SK-N-SH treated with all-trans-retinoic acid at 6 μM for 48 hours (cell line): ENCODE results near the gene HADHB.

ENCODE experiments used
- ATAC-seq: fragments of 200-7000 bp; cut with Tn5 transposase; 3 replicates; pipeline ENCODE4 v1.9.1; 2020; ENCODE audit warnings: mild to moderate bottlenecking, moderate library complexity
- ARNTL ChIP-seq: fragments of 450-650 bp; formaldehyde crosslinking; IDR thresholded peaks from 2 replicates; pipeline ENCODE4 v1.5.0; 2020; ENCODE audit warnings: low read depth, mild to moderate bottlenecking, moderate library complexity, borderline replicate concordance
- CREB5 ChIP-seq: fragments of 250-450 bp; sonication (Bioruptor Pico); IDR thresholded peaks from 2 replicates; pipeline ENCODE4 v1.5.1; 2020; ENCODE audit warnings: low read depth, mild to moderate bottlenecking, moderate library complexity
- CSDC2 ChIP-seq: fragments of 250-450 bp; sonication (Bioruptor Pico); IDR thresholded peaks from 2 replicates; pipeline ENCODE4 v1.5.0; 2020; ENCODE audit warnings: mild to moderate bottlenecking, moderate library complexity
- CSRNP3 ChIP-seq: fragments of 250-450 bp; sonication (Bioruptor Pico); IDR thresholded peaks from 2 replicates; pipeline ENCODE4 v1.5.1; 2021; ENCODE audit warnings: mild to moderate bottlenecking, moderate library complexity
- ESRRG ChIP-seq: fragments of 250-450 bp; sonication (Bioruptor Pico); IDR thresholded peaks from 2 replicates; pipeline ENCODE4 v1.6.1; 2021; ENCODE audit warnings: mild to moderate bottlenecking
- GLIS3 ChIP-seq: fragments of 250-450 bp; sonication (Bioruptor Pico); IDR thresholded peaks from 2 replicates; pipeline ENCODE4 v1.5.0; 2020; ENCODE audit warnings: mild to moderate bottlenecking, moderate library complexity
- OSR1 ChIP-seq: fragments of 250-450 bp; sonication (Bioruptor Pico); IDR thresholded peaks from 2 replicates; pipeline ENCODE4 v1.8.0; 2022; ENCODE audit warnings: moderate library complexity, mild to moderate bottlenecking, inconsistent platforms
- PPARA ChIP-seq: fragments of 250-450 bp; sonication (Bioruptor Pico); IDR thresholded peaks from 2 replicates; pipeline ENCODE4 v1.5.0; 2020; ENCODE audit warnings: mild to moderate bottlenecking, borderline replicate concordance
- RARB ChIP-seq: fragments of 250-450 bp; sonication (Bioruptor Pico); IDR thresholded peaks from 2 replicates; pipeline ENCODE4 v1.8.0; 2021; ENCODE audit warnings: mild to moderate bottlenecking, moderate library complexity
- SNAI2 ChIP-seq: fragments of 250-450 bp; sonication (Bioruptor Pico); IDR thresholded peaks from 2 replicates; pipeline ENCODE4 v1.5.0; 2020; ENCODE audit warnings: mild to moderate bottlenecking, moderate library complexity
- TCF4 ChIP-seq: fragments of 250-450 bp; sonication (Bioruptor Pico); IDR thresholded peaks from 2 replicates; pipeline ENCODE4 v1.8.0; 2021; ENCODE audit warnings: mild to moderate bottlenecking, moderate library complexity, borderline replicate concordance
- TOX ChIP-seq: fragments of 250-450 bp; sonication (Bioruptor Pico); IDR thresholded peaks from 2 replicates; pipeline ENCODE4 v1.8.0; 2021; ENCODE audit warnings: mild to moderate bottlenecking, moderate library complexity, borderline replicate concordance
- TSHZ2 ChIP-seq: fragments of 250-450 bp; sonication (Bioruptor Pico); IDR thresholded peaks from 2 replicates; pipeline ENCODE4 v1.5.0; 2020; ENCODE audit warnings: mild to moderate bottlenecking, moderate library complexity
- ZC3H10 ChIP-seq: fragments of 250-450 bp; sonication (Bioruptor Pico); IDR thresholded peaks from 2 replicates; pipeline ENCODE4 v1.5.1; 2021; ENCODE audit warnings: mild to moderate bottlenecking, moderate library complexity
- ZFP3 ChIP-seq: fragments of 250-450 bp; sonication (Bioruptor Pico); IDR thresholded peaks from 2 replicates; pipeline ENCODE4 v1.5.0; 2020; ENCODE audit warnings: mild to moderate bottlenecking, moderate library complexity
- ZFP30 ChIP-seq: fragments of 450-650 bp; formaldehyde crosslinking; IDR thresholded peaks from 2 replicates; pipeline ENCODE4 v1.5.0; 2022; ENCODE audit warnings: mild to moderate bottlenecking, moderate library complexity
- ZNF565 ChIP-seq: fragments of 450-650 bp; formaldehyde crosslinking; conservative IDR thresholded peaks from 2 replicates; pipeline ENCODE4 v1.5.0; 2020; ENCODE audit warnings: low read depth, mild to moderate bottlenecking, moderate library complexity
- ZNF70 ChIP-seq: fragments of 450-650 bp; formaldehyde crosslinking; IDR thresholded peaks from 2 replicates; pipeline ENCODE4 v1.5.0; 2020; ENCODE audit warnings: mild to moderate bottlenecking, moderate library complexity
- ZNF8 ChIP-seq: fragments of 450-650 bp; formaldehyde crosslinking; IDR thresholded peaks from 2 replicates; pipeline ENCODE4 v1.5.0; 2020; ENCODE audit warnings: mild to moderate bottlenecking, moderate library complexity
- TF ChIP-seq, protein P1 (sequence below): fragments of 250-450 bp; sonication (Bioruptor Pico); IDR thresholded peaks from 2 replicates; pipeline ENCODE4 v1.8.0; 2021; ENCODE audit warnings: low read depth, mild to moderate bottlenecking, moderate library complexity, borderline replicate concordance

The HADHB gene

GRCh38 chr2:26224095-26224494 is 20.6 kb upstream of the HADHB start:
- no peak for TF ChIP-seq SNAI2 (CRISPR knock-in tag)
- no peak for TF ChIP-seq TOX
- no peak for TF ChIP-seq ZNF70
- no peak for TF ChIP-seq CSDC2
- TF ChIP-seq, protein P1, sequence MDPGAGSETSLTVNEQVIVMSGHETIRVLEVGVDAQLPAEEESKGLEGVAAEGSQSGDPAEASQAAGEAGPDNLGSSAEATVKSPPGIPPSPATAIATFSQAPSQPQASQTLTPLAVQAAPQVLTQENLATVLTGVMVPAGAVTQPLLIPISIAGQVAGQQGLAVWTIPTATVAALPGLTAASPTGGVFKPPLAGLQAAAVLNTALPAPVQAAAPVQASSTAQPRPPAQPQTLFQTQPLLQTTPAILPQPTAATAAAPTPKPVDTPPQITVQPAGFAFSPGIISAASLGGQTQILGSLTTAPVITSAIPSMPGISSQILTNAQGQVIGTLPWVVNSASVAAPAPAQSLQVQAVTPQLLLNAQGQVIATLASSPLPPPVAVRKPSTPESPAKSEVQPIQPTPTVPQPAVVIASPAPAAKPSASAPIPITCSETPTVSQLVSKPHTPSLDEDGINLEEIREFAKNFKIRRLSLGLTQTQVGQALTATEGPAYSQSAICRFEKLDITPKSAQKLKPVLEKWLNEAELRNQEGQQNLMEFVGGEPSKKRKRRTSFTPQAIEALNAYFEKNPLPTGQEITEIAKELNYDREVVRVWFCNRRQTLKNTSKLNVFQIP (CRISPR knock-in tag): no peak
- TF ChIP-seq CSRNP3 (CRISPR knock-in tag): no peak
- TF ChIP-seq ZNF565 (CRISPR knock-in tag): no peak
- no peak for TF ChIP-seq ZNF8 (CRISPR knock-in tag)
- TF ChIP-seq ESRRG (CRISPR knock-in tag): no peak
- TF ChIP-seq CREB5 (CRISPR knock-in tag): no peak
- TF ChIP-seq TSHZ2: no peak
- no peak for TF ChIP-seq ZFP30 (CRISPR knock-in tag)
- no peak for TF ChIP-seq OSR1
- no peak for TF ChIP-seq PPARA (CRISPR knock-in tag)
- TF ChIP-seq ZFP3 (CRISPR knock-in tag): no peak
- no peak for TF ChIP-seq RARB (CRISPR knock-in tag)
- TF ChIP-seq ZC3H10 (CRISPR knock-in tag): no peak
- no peak for TF ChIP-seq ARNTL
- no peak for ATAC-seq

- TF ChIP-seq SNAI2 (CRISPR knock-in tag): no peak
- TF ChIP-seq CSRNP3 (CRISPR knock-in tag): no peak
- no peak for TF ChIP-seq GLIS3 (CRISPR knock-in tag)
- TF ChIP-seq CSDC2: no peak
- no peak for TF ChIP-seq RARB (CRISPR knock-in tag)
- TF ChIP-seq ESRRG (CRISPR knock-in tag): no peak
- TF ChIP-seq, protein P1 (CRISPR knock-in tag): no peak
- no peak for TF ChIP-seq TCF4
- no peak for TF ChIP-seq TSHZ2
- TF ChIP-seq ARNTL: no peak
- TF ChIP-seq TOX: no peak
- no peak for ATAC-seq
Observed at GRCh38 chr2:26229595-26229994, 15.1 kb upstream of the HADHB start.
